Umbilical cord (tissue), 2 donors: ENCODE data around the gene C11orf98. TPM values are rescaled to one million over a fixed set of nuclear protein-coding genes. Genes with fewer than 3 reads are reported as not detected.
"Not testable (repeated sequence)": the region's sequence is repeated elsewhere in the genome, so short reads cannot be mapped to it uniquely, and the experiment has no call there.

ENCODE experiments used
- DNase-seq: peaks from one replicate; pipeline ENCODE4 v3.0.0-alpha.2; 2015; ENCODE audit warnings: low spot score
- total RNA-seq: library from RNA; depleted of rRNA; stranded (reverse); fragments of >200 nt; gene quantifications from one replicate; pipeline ENCODE4 v1.2.3, GENCODE V29; 2014; ENCODE audit warnings: low replicate concordance; ENCODE audit not compliant: insufficient read depth

Gene C11orf98
- total RNA-seq, 1 donor from 2014 or later: 14.2 TPM

DNA sequence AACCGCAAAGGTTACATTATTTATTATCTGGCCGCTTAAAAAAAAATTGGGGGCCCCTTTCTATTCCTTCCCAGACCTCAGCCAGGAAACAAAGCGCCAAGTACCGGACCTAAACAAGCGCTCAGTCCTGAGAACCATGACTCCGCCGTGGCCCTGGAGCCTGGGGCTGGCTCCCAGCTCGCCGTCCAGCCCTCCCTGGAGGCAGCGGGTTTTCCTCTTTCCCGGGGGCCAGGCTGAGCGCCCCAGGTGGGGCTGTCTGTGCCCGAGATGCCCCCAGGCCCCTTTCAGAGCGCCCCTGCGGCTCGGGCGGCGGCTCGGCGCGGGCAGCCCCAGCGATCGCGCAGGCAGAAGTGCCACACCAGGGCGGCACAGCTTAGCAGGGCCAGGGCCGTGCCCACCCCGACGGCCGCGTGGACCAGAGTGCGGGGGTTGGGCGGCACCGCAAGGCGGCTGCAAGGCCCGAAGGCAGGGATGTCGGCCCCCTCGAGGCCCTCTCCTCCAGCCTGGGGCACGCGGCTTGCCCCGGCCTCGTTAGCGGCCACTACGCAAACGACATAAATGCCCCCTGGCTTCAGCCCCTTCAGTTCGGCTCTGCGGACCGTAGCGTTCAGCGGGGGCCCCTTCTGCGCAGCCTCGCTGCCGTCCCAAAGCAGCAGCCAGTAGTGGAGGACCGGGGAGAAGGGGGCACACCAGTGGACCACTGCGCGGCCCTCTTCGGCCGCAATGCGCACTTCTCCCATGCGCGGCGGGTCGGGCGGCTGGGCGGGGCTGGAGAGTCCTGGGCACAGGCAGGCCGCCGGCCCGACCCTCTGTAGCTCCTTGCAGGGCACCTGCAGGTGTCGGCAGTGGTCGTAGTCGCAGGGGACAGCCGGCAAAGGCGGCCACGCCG, 22.7 kb upstream of the C11orf98 start:
- DNase-seq: no peak

- DNase-seq: no peak
These were observed 17.5 kb upstream of the C11orf98 start for GRCh38 chr11:62682518-62682917.

DNA sequence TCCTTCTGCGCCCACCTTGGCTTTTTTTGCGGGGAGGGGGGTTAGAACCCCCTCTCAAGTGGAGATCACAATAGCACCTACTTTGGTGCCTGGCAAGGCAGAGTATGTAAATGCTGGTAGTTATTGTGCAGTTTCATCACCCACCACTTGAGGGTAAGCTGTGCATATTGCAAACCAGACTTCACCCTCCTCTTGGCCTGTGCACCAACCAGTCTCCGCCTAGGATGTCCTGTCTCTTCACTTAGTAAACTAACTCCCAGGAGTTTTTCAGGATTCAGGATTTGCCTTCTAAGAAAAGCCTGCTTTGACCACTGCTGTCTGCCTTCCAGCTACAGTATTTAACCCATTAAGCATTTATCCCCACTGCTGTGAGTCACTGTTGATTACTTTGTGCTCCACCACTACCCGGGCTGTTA, 15.8 kb upstream of the C11orf98 start:
- peak; percentile 82 for DNase-seq

DNA sequence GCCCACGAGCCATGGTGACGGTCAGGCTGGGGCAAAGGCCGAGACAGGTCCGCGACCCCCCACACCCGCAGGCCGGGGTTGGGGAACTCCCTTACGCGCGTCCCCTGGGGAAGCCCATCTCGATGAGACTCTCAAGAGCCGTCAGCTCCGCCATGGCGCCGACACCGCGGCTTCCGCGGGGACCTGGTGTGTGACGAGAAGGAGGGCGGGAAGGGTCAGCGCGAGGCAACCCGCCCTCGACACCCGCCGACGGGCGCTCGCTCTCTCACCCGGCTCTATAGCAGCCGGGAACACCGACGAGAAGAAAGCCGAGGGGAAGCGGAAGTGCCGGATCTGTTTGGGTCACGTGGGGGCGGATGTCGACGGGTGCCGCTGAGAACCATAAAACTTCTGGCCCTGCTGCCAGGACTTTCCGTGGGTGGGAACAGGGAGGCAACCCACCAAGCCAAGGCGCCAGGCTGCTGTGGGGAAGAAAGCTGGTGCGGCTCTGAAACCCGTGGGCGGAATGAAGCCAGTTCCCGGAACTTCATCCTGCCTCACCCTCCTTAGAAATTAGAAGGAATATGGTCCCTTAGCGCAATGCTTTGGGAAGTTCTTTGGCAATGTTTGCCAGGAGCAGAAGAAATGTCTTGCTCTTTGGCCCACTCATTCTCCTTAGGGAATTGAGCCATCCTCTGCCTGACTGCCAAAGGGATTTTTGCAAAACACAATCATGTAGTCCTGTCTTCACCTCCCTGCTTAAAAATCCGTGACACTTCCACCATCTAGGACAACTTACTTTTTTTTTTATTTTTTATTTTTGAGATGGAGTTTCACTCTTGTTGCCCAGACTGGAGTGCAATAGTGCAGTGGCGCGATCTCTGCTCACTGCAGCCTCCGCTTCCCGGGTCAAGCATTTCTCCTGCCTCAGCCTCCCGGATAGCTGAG, 14.0 kb upstream of the C11orf98 start, which contains the start of gene UBXN1:
Gene UBXN1 (minus strand): TSS at position 304 of the 927 bp plus-strand sequence. CDS start 150 bp downstream, at position 154.
- DNase-seq: peak; percentile 93

DNA sequence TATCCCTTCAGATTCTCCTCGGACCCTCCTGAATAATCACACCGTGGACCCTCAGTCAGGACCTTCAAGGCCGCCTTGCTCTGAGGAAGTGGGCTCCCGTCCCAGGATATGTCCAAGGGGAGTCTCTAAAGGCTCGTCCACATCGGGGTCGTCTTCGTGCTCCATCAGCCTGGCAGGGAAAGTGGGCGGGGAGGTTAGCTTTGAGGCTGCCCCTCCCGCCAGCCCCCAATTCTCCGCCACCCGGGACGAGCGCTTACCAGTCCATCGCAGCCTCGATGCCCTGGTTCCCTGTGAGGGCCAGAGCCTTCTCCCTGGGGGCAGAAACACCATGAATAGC, 13.4 kb upstream of the C11orf98 start:
- DNase-seq: no peak

- DNase-seq: no peak
These were observed 12.7 kb upstream of the C11orf98 start for GRCh38 chr11:62677714-62678113.

DNA sequence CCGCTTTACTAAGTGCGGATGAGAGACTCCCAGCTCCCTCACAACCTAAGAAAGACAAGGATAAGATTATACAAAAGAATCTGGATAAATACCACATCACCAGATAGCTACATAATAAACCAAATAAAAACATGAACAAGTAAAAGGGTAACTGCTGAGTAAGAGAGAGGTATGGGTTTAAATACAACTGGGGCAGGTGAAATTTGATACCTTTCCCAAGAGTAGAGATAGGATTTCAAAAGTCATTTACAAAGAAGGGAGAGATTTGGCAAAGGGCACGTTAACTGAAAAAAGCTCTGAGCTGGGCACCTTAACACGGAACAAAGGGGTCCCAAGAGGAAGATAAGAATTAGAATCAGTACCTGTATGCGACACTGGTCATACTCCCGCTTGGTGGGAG, 12.1 kb upstream of the C11orf98 start:
- no peak for DNase-seq

GRCh38 chr11:62676698-62677097, 11.7 kb upstream of the C11orf98 start:
- DNase-seq: no peak

GRCh38 chr11:62675415-62675814, 10.4 kb upstream of the C11orf98 start:
- not testable (repeated sequence) for DNase-seq

DNA sequence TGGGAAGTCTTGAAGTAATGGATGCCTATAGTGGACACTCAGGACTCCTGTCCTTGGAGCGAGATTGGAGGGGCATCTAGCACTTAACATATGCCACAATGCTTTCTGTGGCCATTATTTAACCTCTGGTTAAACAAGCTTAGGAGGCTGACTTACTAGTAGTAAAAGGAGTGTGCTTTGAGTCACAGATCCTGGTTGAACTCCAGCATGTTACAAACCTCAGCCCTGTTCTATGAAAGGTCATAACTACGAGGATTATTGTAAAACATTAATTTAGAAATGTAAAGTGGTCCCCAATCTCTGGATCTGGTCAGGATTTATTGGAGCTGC, 8.2 kb upstream of the C11orf98 start:
- no peak for DNase-seq

DNA sequence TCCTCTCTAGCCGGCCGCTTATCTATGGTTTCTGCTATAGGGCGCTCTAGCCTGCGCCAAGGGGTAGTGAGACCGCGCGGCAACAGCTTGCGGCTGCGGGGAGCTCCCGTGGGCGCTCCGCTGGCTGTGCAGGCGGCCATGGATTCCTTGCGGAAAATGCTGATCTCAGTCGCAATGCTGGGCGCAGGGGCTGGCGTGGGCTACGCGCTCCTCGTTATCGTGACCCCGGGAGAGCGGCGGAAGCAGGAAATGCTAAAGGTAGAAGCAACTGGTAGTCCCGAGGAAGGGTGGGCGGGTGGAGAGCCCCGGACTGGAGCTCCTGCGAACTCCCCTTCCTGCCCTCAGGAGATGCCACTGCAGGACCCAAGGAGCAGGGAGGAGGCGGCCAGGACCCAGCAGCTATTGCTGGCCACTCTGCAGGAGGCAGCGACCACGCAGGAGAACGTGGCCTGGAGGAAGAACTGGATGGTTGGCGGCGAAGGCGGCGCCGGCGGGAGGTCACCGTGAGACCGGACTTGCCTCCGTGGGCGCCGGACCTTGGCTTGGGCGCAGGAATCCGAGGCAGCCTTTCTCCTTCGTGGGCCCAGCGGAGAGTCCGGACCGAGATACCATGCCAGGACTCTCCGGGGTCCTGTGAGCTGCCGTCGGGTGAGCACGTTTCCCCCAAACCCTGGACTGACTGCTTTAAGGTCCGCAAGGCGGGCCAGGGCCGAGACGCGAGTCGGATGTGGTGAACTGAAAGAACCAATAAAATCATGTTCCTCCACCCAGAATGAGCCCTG, 6.8 kb upstream of the C11orf98 start, which contains the start of the genes LBHD1 and UQCC3:
Gene LBHD1 (minus strand): TSS at position 660 of the 782 bp plus-strand sequence. CDS start 2,236 bp downstream, outside the sequence.
Gene UQCC3 (plus strand): TSS at position 66 of the 782 bp plus-strand sequence. CDS start 73 bp downstream, at position 139.
- DNase-seq: peak; percentile 88

- DNase-seq: no peak
These were observed 6.2 kb upstream of the C11orf98 start for GRCh38 chr11:62671236-62671607.

GRCh38 chr11:62669420-62670161, 4.6 kb upstream of the C11orf98 start:
- no peak for DNase-seq

DNA sequence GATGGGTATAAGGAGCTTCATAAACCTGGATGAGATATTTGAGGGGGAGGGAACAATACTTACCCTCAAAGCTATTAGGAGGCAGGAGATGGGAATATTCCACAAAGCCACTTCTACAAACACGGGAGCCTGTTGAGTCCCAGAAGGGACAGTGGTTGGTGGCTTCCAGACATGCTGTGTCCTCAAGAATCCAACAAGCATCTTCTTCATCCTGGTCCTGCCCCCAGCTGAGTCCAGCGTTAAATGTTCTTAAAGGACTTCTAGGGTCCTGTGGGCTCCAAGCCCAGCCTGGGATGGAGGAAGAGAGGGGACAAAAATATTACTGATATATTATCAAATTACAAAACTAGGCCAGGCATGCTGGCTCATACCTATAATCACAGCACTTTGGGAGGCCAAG, 2.5 kb upstream of the C11orf98 start:
- no peak for DNase-seq

- no peak for DNase-seq
These were observed 1.4 kb upstream of the C11orf98 start for GRCh38 chr11:62666259-62666926.

GRCh38 chr11:62665599-62666258, 719 bp upstream of the C11orf98 start:
- DNase-seq: peak; percentile 74

DNA sequence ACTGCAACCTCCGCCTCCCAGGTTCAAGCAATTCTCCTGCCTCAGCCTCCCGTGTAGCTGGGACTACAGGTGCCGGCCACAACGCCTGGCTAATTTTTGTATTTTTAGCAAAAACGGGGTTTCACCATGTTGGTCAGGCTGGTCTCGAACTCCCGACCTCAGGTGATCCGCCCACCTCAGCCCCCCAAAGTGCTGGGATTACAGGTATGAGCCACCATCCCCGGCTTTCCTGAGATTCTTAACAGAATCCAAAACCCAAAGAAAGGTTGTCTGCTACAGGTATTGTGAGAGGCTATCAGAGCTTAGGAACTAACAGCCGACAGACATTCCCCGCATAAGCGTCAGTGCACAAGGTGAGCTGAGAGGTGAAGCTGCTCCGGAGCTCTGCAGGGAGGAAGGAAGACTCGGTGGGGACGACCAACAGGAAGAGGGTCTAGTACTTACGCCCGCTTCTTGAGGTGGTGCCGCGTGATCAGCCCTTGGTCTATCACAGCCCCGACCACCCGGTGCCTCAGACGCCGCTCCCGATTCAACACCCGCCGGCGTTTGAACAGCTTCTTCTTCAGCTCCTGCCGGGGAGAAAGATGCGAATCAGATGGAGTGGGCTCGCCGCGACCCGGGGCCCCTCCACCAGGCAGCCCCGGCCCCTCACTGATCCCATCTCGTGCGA, 470 bp downstream of the C11orf98 start:
- DNase-seq: no peak

DNA sequence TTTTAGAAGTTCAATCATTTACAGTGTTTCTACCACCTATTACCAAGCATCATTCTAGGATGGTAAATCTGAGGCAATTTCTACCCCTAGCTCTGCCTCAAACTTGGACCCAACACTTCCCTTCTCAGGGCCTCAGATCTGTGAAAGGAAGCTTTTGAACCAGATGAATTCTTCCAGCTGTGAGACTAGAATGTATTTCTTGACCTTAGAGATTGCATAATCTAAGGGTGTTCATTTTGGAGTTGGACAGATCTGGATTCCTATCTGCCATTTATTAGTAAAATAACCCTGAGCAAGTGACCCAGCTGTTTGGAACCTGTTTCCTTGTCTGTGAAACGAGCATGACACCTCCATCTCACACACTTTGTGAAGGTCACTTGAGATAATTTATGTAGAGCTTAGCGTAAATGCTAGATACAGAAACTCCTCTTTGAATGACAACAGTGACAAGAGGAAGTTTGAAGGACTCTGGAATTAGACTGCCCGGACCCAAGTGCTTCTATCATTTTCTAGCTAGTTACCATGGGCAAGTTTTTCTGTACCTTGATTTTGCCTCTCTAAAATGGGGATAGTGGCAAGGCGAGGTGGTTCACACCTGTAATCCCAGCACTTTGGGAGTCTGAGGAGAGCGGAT, 8.1 kb downstream of the C11orf98 start:
- DNase-seq: no peak

DNA sequence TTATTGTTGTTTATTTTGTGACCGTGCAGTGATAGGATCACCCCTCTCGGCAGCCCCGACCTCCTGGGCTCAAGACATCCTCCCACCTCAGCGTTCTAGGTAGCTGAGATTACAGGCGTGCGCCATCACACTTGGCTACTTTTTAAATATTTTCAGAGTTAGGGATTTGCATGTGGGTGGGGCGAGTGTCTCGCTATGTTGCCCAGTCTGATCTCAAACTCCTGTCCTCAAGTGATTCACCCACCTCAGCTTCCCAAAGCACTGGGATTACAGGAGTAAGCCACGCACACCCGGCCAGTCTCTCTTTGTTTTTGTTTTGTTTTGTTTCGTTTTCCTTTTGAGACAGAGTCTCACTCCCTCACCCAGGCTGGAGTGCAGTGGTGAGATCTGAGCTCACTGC, 10.7 kb downstream of the C11orf98 start:
- no peak for DNase-seq
